Activated CD8-positive, alpha-beta memory T cell treated with anti-CD3 and anti-CD28 coated beads for 36 hours (primary cell): ENCODE measurements around the gene KIF4A. TPM values are rescaled to one million over a fixed set of nuclear protein-coding genes. Genes with fewer than 3 reads are reported as not detected.

ENCODE experiments used
- CTCF ChIA-PET: fragments of 350-600 bp; sonication (Branson Sonifier 250); formaldehyde crosslinking; loops from one replicate; lab custom pipeline; 2021; ENCODE audit warnings: antibody characterized with exemption; lab: Charles Lee
- POLR2A ChIA-PET: fragments of 350-600 bp; sonication (Branson Sonifier 250); formaldehyde crosslinking; loops from one replicate; lab custom pipeline; 2021; ENCODE audit warnings: antibody characterized with exemption; lab: Charles Lee
- total RNA-seq, 2 experiments: library from RNA; stranded (reverse); gene quantifications; one replicate each; pipeline ENCODE4 v1.2.3, GENCODE V29; 2021

KIF4A gene
- total RNA-seq, 2 experiments from 2014 or later, result 18.7 to 19.7 TPM

GRCh38 chrX:70434352-70434866 lies 144.5 kb downstream of the KIF4A start:
- POLR2A ChIA-PET, result interaction anchor here (0.9 kb wide), 1 partner anchor 21 kb away, joined by 3 read pairs; no protein-coding TSS in a partner anchor
- CTCF ChIA-PET, result interaction anchor here (1.2 to 1.7 kb wide), 2 partner anchors 11 to 120 kb away, joined by 3 to 4 read pairs; partner anchors contain the start of gene GDPD2

DNA sequence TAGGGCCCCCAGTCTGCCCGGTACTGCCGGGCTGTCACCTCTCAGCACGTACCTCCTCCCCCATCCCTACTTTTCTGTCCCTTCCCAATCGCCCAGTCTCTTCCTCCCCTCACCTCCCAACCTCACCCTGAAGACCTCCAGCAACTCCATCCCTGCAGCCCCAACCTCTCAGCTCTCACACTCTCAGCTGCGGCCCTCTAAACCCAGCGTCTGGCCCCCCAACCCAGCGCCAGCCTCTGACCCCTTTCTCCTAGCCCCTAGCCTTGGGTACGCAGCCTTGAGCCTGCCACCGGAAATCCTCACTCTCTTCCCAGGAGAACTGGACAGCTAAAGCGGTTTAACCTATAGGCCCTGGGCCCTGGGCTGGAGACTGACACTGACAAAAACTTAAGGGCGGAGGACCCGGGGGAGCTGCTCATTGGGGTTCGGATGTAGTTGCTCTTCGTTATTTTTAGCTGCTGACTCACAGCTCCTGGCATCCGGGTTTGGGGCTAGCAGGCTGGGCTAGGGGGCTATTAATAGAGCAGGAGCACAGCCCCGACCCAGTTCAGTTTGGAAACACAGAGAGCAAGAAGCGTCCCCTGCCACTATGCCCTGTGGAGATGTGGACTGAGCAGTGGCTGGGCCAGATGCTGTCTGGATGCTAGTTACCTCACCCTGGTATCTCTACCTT lies 145.1 kb downstream of the KIF4A start:
- POLR2A ChIA-PET, result interaction anchor here (0.5 to 0.8 kb wide), 2 partner anchors 302 to 446 kb away, joined by 3 read pairs; partner anchors contain the start of gene IGBP1
- CTCF ChIA-PET, result interaction anchor here (1.2 to 1.7 kb wide), 3 partner anchors 9 to 145 kb away, joined by 3 to 4 read pairs (median 3); partner anchors contain the start of genes KIF4A and PDZD11

DNA sequence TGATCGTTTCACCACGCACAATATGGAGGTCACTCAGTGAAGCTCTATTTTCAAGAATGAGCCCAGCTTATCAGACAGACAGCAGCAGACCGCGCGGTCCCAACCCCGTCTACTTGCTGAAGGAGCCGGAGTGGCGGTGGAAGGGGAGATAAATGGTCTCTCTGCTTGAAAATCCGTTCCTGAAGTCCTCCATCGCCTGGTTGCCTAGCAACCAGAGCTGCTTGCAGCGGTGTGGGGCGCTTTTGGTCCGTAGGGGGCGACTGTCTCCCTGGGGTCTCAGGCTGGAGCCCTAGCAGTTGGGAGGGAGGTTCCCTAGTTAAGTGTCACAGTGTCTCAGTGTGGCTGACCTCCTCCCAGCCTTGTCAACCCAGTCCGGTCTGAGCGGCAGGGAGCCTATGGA lies 146.4 kb downstream of the KIF4A start:
- CTCF ChIA-PET, result interaction anchor here (1.2 to 1.5 kb wide), 2 partner anchors 8 to 147 kb away, joined by 3 read pairs; partner anchors contain the start of genes KIF4A and PDZD11

DNA sequence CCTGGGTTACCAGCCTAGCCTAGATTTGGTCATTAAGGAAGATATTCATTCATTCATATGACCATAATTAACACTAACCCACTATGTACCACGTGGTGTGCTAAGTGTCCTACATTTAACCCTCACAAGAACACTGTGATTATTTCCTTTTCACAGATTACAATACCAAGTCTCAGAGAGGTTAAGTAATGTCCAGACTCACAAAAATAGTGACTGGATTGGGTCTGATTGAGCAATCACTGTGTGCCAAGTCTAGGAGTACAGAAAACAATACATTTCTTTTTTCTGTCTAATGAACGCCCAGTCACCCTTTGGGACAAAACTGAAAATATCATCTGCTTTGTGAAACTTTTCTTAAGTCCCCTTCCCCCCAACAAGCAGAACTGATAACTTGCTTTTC lies 147.1 kb downstream of the KIF4A start:
- POLR2A ChIA-PET, result no interaction called here
- CTCF ChIA-PET, result no interaction called here

More for the DNA sequence above, 146.4 kb downstream of the KIF4A start:
- POLR2A ChIA-PET, result no interaction called here

DNA sequence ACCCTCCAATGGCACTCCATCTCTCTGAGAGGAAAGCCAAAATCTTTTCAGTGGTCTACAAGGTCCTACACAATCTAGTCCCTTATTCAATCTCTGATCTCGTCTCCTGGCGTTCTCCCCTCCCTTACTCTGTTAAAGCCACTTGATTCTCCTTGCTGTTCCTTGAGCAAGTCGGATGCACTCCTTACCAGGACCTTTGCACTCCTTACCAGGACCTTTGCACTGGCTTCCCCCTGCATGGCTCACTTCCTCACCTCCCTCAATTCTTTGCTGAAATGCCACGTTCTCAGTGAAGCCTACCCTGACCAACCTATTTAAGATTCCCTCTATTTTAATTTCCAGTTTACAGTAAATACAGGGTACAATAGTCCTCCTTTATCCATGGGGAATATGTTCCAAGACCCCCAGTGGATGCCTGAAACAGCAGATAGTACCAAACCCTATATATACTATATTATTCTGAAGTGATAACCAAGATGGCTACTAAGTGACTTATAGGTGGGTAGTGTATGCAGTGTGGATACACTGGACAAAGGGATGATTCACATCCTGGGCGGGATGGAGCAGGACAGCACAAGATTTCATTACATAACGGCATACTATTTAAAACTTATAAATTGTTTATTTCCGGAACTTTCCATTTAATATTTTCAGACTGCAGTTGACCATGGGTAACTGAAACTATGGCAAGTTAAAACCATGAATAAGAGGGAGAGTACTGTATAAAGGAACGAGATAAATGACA lies 148.2 kb downstream of the KIF4A start:
- CTCF ChIA-PET, result no interaction called here
- POLR2A ChIA-PET, result no interaction called here

GRCh38 chrX:70439016-70439415 lies 149.1 kb downstream of the KIF4A start:
- ChIA-PET CTCF (no interaction called here), POLR2A (no interaction called here)

DNA sequence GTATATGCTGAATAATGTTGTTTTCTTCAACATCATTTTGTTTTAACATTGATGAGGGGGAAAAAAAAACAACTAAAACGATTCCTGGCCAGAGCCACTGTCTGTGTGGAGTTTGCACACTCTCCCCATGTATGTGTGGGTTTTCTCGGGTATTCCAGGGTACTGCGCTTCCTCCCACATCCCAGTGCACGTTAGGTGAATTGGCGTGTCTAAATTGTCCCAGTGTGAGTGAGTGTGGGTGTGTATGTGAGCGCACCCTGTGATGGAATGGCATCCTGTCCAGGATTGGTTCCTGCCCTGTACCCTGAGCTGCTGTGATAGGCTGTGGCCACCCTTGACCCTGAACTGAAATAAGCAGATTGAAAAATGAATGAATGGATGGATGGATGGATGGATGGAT lies 152.3 kb downstream of the KIF4A start:
- ChIA-PET POLR2A (no interaction called here), CTCF (no interaction called here)

DNA sequence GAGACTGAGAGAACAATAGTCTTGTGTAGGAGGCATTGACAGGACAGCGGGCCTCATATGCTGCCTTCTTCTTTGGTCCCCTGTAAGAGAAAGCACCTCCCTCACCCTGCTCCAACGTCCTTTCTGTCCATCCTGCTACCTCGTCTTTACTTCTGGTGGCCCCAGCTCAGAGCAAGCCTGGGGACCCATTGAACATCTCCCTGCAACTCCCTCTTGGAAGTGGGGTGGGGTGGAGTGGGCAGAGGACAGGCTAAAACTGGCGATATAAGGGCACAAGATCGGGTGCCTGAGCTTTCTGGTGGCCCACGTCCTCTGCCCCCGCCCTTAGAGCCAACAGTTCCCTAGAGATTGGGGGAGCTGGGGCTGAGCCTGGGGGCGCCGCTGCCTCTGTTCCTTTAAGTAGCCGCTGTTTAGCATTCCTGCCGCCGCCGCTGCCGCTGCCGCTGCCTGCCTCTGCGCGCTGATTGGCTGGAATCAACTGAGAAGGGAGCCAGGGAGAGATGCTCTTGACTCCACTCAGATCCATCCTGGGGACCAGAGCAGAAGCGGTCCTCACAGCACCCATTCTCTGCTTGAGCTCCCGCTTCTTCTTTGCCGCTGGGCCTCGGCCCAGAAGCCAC lies 154.5 kb downstream of the KIF4A start, which contains the start of gene DLG3:
Gene DLG3, plus strand, starts transcription at position 510 of the 620 bp plus-strand sequence. CDS start 367 bp downstream, outside the sequence.
- ChIA-PET CTCF (interaction anchor here (0.8 to 1.1 kb wide), 2 partner anchors 8 to 9 kb away, joined by 3 to 4 read pairs; no protein-coding TSS in a partner anchor), POLR2A (interaction anchor here (0.5 kb wide), 1 partner anchor 1074 kb away, joined by 3 read pairs; no protein-coding TSS in a partner anchor)

DNA sequence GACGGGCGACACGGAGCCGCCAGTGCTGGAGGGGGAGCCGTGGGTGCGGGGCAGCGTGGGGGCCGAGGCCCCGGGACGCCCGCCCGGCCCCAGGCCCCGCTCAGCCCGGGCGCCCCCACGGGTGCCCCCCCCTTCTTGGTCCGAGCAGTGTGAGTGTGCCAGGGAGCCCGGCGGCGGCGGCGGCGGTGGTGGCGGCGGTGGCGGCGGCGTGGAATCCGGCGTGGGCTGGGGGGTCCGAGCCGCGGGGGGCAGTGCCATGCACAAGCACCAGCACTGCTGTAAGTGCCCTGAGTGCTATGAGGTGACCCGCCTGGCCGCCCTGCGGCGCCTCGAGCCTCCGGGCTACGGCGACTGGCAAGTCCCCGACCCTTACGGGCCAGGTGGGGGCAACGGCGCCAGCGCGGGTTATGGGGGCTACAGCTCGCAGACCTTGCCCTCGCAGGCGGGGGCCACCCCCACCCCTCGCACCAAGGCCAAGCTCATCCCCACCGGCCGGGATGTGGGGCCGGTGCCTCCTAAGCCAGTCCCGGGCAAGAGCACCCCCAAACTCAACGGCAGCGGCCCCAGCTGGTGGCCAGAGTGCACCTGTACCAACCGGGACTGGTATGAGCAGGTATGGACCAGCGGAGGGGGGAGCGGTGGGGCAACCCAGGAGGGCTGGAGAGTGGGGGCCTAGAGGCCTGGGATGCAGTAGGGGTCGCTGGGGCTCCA lies 155.2 kb downstream of the KIF4A start:
- ChIA-PET POLR2A (interaction anchor here (0.5 kb wide), 1 partner anchor 1075 kb away, joined by 3 read pairs; no protein-coding TSS in a partner anchor), CTCF (no interaction called here)

- ChIA-PET POLR2A (no interaction called here), CTCF (no interaction called here)
These were observed 156.0 kb downstream of the KIF4A start for GRCh38 chrX:70445951-70446350.

- ChIA-PET POLR2A (no interaction called here), CTCF (no interaction called here)
These were observed 156.8 kb downstream of the KIF4A start for GRCh38 chrX:70446380-70447350.

- ChIA-PET CTCF (no interaction called here), POLR2A (no interaction called here)
These were observed 159.6 kb downstream of the KIF4A start for GRCh38 chrX:70449457-70449966.

- POLR2A ChIA-PET, result interaction anchor here (0.6 to 1.3 kb wide), 2 partner anchors 209 to 318 kb away, joined by 3 to 5 read pairs; no protein-coding TSS in a partner anchor
These were observed 162.3 kb downstream of the KIF4A start for GRCh38 chrX:70452143-70452733.

GRCh38 chrX:70453024-70453618 lies 163.2 kb downstream of the KIF4A start:
- ChIA-PET CTCF (interaction anchor here (0.7 to 1.4 kb wide), 2 partner anchors 9 to 17 kb away, joined by 3 to 4 read pairs; no protein-coding TSS in a partner anchor), POLR2A (no interaction called here)

More at GRCh38 chrX:70452143-70452733, 162.3 kb downstream of the KIF4A start:
- CTCF ChIA-PET, result interaction anchor here (0.7 to 1.6 kb wide), 5 partner anchors 8 to 212 kb away, joined by 3 to 7 read pairs (median 4); no protein-coding TSS in a partner anchor

DNA sequence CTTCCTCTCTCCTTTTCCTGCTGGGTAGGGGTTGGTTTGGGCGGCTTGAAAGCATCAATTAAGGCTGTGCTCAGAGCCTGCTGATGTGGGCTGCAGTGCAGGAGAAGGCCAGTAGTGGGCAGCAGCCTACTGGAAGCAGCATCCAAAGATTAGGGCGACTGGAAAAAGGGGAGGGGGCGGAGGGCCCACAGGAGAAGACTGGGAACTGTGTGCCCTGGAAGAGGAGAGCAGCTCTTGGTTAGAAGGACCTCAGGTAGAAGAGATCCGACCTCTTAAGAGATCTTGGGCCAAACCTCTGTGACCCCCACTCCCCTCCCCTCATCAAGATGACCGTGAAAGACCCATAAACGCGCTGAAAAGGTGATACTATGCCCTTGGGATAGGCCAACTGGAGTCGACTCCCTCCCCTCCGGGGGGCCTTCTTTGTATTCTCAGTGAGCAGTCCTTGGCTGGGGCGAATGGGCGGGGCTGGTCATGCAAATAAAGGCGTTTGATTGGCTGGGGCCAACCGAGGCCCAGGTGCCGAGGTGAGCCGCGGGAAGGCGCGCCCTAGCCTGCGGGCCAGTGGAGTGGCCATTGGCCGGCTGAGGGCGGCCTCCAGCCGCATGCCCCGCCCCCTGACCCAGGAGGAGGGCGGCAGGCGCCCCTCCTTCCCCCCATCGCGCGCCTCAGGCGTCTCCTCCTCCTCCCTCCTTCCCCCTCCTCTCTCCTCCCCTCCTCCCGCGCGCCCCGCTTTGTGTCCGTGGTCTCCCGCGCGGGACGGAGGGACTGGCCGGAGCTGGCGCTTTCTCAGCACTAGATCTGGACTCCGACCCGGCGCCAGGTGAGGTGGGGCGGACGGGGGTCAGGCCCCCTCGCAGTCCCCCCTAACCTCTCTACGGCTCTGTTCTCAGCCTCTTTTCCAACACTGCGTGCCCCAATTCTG lies 164.8 kb downstream of the KIF4A start:
- CTCF ChIA-PET, result no interaction called here
- POLR2A ChIA-PET, result interaction anchor here (0.5 to 1.0 kb wide), 3 partner anchors 21 to 380 kb away, joined by 3 to 4 read pairs (median 3); no protein-coding TSS in a partner anchor
